ENCODE results near the gene NLRP6.

DNA sequence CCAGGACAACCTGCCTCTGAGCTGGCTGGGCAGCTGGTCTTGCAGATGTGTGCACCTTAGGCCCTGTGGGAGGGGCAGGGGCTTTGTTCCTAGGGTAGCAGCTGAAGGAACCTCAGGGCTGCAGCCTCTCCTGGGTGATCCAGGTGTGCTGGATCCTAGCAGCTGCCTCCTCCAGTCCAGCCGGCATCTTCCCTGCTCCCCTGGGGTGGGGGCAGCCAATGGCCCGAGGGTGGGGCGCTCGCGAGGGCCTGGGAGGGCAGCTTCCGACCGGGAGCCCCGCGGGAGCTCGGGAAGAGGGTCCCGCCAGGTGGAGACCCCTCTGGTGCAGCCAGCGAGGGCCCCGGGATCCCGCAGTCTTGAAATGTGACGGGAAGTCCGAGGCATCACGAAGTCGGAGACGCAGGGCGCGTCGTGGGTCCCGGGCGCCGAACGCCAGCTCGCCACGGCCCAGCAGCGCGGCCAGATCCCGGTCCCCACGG lies 37.3 kb downstream of the NLRP6 start:
- TF ChIP-seq, protein P1, sequence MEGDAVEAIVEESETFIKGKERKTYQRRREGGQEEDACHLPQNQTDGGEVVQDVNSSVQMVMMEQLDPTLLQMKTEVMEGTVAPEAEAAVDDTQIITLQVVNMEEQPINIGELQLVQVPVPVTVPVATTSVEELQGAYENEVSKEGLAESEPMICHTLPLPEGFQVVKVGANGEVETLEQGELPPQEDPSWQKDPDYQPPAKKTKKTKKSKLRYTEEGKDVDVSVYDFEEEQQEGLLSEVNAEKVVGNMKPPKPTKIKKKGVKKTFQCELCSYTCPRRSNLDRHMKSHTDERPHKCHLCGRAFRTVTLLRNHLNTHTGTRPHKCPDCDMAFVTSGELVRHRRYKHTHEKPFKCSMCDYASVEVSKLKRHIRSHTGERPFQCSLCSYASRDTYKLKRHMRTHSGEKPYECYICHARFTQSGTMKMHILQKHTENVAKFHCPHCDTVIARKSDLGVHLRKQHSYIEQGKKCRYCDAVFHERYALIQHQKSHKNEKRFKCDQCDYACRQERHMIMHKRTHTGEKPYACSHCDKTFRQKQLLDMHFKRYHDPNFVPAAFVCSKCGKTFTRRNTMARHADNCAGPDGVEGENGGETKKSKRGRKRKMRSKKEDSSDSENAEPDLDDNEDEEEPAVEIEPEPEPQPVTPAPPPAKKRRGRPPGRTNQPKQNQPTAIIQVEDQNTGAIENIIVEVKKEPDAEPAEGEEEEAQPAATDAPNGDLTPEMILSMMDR (conservative IDR thresholded peaks at IDR 0.05; ENCODE audit: low read length): no peak
- TF ChIP-seq EZH2phosphoT487 (IDR thresholded peaks at IDR 0.05; ENCODE audit: borderline replicate concordance, low read depth, low read length): no peak

Measured in OCI-LY7 (cell line).